ENCODE results near the gene NFYA.
"Not testable (repeated sequence)": the region's sequence is repeated elsewhere in the genome, so short reads cannot be mapped to it uniquely, and the experiment has no call there.

Gene NFYA

GRCh38 chr6:41073968-41074691 lies 1.4 kb downstream of the NFYA start:
- peak; percentile 51 for DNase-seq

GRCh38 chr6:41074692-41075436 lies 2.1 kb downstream of the NFYA start:
- no peak for DNase-seq

- no peak for DNase-seq
These were observed 3.2 kb downstream of the NFYA start for GRCh38 chr6:41075651-41076626.

GRCh38 chr6:41077536-41077935 lies 4.8 kb downstream of the NFYA start:
- no peak for DNase-seq

- DNase-seq = no peak
These were observed 5.3 kb downstream of the NFYA start for GRCh38 chr6:41078101-41078500.

- DNase-seq = no peak
These were observed 6.3 kb downstream of the NFYA start for GRCh38 chr6:41079080-41079479.

- DNase-seq = no peak
These were observed 7.8 kb downstream of the NFYA start for GRCh38 chr6:41080621-41081020.

- DNase-seq = no peak
These were observed 10.3 kb downstream of the NFYA start for GRCh38 chr6:41083072-41083471.

GRCh38 chr6:41085182-41085581 lies 12.4 kb downstream of the NFYA start:
- no peak for DNase-seq

- DNase-seq = no peak
These were observed 15.7 kb downstream of the NFYA start for GRCh38 chr6:41088451-41088850.

GRCh38 chr6:41090841-41091761 lies 18.3 kb downstream of the NFYA start:
- no peak for DNase-seq

- peak; percentile 13 for DNase-seq
These were observed 19.8 kb downstream of the NFYA start for GRCh38 chr6:41092421-41093140.

- DNase-seq = no peak
These were observed 21.0 kb downstream of the NFYA start for GRCh38 chr6:41093729-41094128.

GRCh38 chr6:41097467-41098090 lies 24.8 kb downstream of the NFYA start:
- DNase-seq = no peak

GRCh38 chr6:41098366-41098765 lies 25.6 kb downstream of the NFYA start:
- DNase-seq = no peak

- no peak for DNase-seq
These were observed 28.1 kb downstream of the NFYA start for GRCh38 chr6:41100871-41101287.

GRCh38 chr6:41103847-41104246 lies 31.1 kb downstream of the NFYA start:
- DNase-seq = no peak

GRCh38 chr6:41111017-41111416 lies 38.2 kb downstream of the NFYA start:
- DNase-seq = no peak

GRCh38 chr6:41115027-41115426 lies 42.3 kb downstream of the NFYA start:
- DNase-seq = not testable (repeated sequence)

- DNase-seq = no peak
These were observed 46.7 kb downstream of the NFYA start for GRCh38 chr6:41119508-41119907.

- DNase-seq = no peak
These were observed 47.3 kb downstream of the NFYA start for GRCh38 chr6:41120058-41120457.
